GM18858 (cell line): ENCODE data around the gene CAV1.

Source experiments
- ATAC-seq: cut with Tn5 transposase; IDR thresholded peaks from one replicate; pipeline ENCODE4 v1.9.1; 2021; ENCODE audit not compliant: unreplicated experiment

The CAV1 gene

GRCh38 chr7:116601426-116601825 is 76.6 kb downstream of the CAV1 start:
- ATAC-seq = peak; percentile 51

GRCh38 chr7:116607299-116607698 is 82.5 kb downstream of the CAV1 start:
- ATAC-seq = no peak

- no peak for ATAC-seq
These were observed 85.4 kb downstream of the CAV1 start for GRCh38 chr7:116610210-116610609.

GRCh38 chr7:116610721-116611120 is 85.9 kb downstream of the CAV1 start:
- no peak for ATAC-seq
